Ovary (tissue), 9 donors: ENCODE measurements around the gene TAGLN2. TPM values are rescaled to one million over a fixed set of nuclear protein-coding genes. Genes with fewer than 3 reads are reported as not detected.

Source experiments
- DNase-seq, 5 donors: peaks; one replicate each; pipeline ENCODE4 v3.0.0-alpha.2; 2019 to 2020
- H3K27ac ChIP-seq, 2 donors: fragments of 200-600 bp; one replicate each; pipeline versions ENCODE4 v1.5.1 to v1.8.0; 2019 to 2022
- H3K27me3 ChIP-seq: fragments of 200-600 bp; one replicate; pipeline ENCODE4 v1.8.0; 2022
- H3K36me3 ChIP-seq: fragments of 200-600 bp; sonication (generic); one replicate; pipeline ENCODE4 v1.5.1; 2019
- H3K4me1 ChIP-seq: one replicate; pipeline ENCODE4 v1.8.1; 2013; ENCODE audit warnings: mild to moderate bottlenecking, moderate library complexity; ENCODE audit not compliant: insufficient read depth
- H3K4me3 ChIP-seq: fragments of 200-600 bp; sonication (generic); one replicate; pipeline ENCODE4 v1.5.1; 2017
- H3K9me3 ChIP-seq, 2 donors: fragments of 200-600 bp in 1 of 2; sonication (generic) in 1 of 2; one replicate each; pipeline versions ENCODE4 v1.5.1 to v1.8.1; 2013 to 2019; ENCODE audit warnings: mild to moderate bottlenecking in 1 of 2, moderate library complexity in 1 of 2
- EP300 ChIP-seq: sonication (generic); formaldehyde crosslinking; IDR thresholded peaks from one replicate; pipeline ENCODE4 v1.6.1; 2017; ENCODE audit warnings: antibody characterized with exemption
- POLR2A ChIP-seq: fragments of 450-650 bp; IDR thresholded peaks from one replicate; pipeline ENCODE4 v1.6.1; 2017; ENCODE audit warnings: antibody characterized with exemption, mild to moderate bottlenecking, moderate library complexity
- WGBS, 3 donors: extraction: QIAGEN DNeasy Blood & Tissue Kit in 1 of 3; methylation state at CpG; one replicate each; pipeline versions ENCODE4 v1.1.5 to v1.1.7; 2013 to 2017; 5-methylcytosine and 5-hydroxymethylcytosine counted together
- intact Hi-C, 4 donors: fragments of 100-400 bp; cut with DNase I; formaldehyde crosslinking; loops; one replicate each; pipeline versions ENCODE4 v1.11.0 to v1.15.1; 2022 to 2023
- polyA plus RNA-seq, 2 donors: library from polyadenylated mRNA; stranded (reverse); fragments of 200-250 nt in 1 of 2; fragments of 350-450 nt in 1 of 2; fragmentation: Illumina TruSeq in 1 of 2; extraction: RNeasy Lipid Tissue Mini Kit (QIAGEN cat#74804) in 1 of 2; gene quantifications; one replicate each; pipeline ENCODE4 v1.2.3, GENCODE V29; 2013 to 2014
- total RNA-seq, 7 donors: library from RNA; depleted of rRNA in 2 of 7; stranded (reverse); fragments of >200 nt in 2 of 7; fragmentation: NEBNext Ultra II Directional in 3 of 7; extraction: Animal tissue kit (Norgen Biotek cat#: 25700) in 3 of 7; gene quantifications; one replicate each; pipeline versions ENCODE4 v1.1.0 to v1.2.4, GENCODE V29; 2016 to 2023
- TF ChIP-seq, protein P1 (sequence below), 3 donors: fragments of 450-650 bp in 2 of 3; fragments of 200-600 bp in 1 of 3; IDR thresholded peaks; one replicate each; pipeline versions ENCODE4 v1.5.1 to v1.8.0; 2016 to 2022; ENCODE audit warnings: antibody characterized with exemption in 3 of 3, mild to moderate bottlenecking in 1 of 3
- donor health status: DM: no; HTN: no; CAD: no; lungs with moderate emphysema.
- donor health status: DM: no; HTN: no; CAD: no.
- donor health status: Bipolar disorder and iron deficiency.
- donor health status: DM: yes; HTN: yes; CAD: no.
- donor health status: DM: no; HTN: no; CAD: no.
- donor health status: DM: yes; HTN: yes; CAD: no.

Gene TAGLN2
- total and polyA plus RNA-seq, 9 donors: 81.8 to 266 (median 174) TPM

- no peak overlapping the region for H3K27ac ChIP-seq
- peak overlapping the region; percentile 36 for H3K4me3 ChIP-seq
- intact Hi-C loops: loop anchor here in 1 of 4 donors (10.0 kb wide), 1 partner anchor 60 kb away; no protein-coding TSS in a partner anchor
- H3K36me3 ChIP-seq: no peaks in the 10 kb centered on the region
- no peaks in the 10 kb centered on the region for H3K9me3 ChIP-seq
- no peaks in the 10 kb centered on the region for H3K4me1 ChIP-seq
- no peak for TF ChIP-seq POLR2A
- TF ChIP-seq, protein P1, sequence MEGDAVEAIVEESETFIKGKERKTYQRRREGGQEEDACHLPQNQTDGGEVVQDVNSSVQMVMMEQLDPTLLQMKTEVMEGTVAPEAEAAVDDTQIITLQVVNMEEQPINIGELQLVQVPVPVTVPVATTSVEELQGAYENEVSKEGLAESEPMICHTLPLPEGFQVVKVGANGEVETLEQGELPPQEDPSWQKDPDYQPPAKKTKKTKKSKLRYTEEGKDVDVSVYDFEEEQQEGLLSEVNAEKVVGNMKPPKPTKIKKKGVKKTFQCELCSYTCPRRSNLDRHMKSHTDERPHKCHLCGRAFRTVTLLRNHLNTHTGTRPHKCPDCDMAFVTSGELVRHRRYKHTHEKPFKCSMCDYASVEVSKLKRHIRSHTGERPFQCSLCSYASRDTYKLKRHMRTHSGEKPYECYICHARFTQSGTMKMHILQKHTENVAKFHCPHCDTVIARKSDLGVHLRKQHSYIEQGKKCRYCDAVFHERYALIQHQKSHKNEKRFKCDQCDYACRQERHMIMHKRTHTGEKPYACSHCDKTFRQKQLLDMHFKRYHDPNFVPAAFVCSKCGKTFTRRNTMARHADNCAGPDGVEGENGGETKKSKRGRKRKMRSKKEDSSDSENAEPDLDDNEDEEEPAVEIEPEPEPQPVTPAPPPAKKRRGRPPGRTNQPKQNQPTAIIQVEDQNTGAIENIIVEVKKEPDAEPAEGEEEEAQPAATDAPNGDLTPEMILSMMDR (IDR thresholded peaks at IDR 0.05): no peak
- TF ChIP-seq EP300: no peak
- no peaks in the 10 kb centered on the region for H3K27me3 ChIP-seq
- no peak for DNase-seq
- whole genome bisulfite sequencing, 3 donors: 7 to 10% (median 10%) methylated on average over 11 of the region's 11 CpGs
Measured at GRCh38 chr1:159944623-159945455, 19.5 kb upstream of the TAGLN2 start.

DNA sequence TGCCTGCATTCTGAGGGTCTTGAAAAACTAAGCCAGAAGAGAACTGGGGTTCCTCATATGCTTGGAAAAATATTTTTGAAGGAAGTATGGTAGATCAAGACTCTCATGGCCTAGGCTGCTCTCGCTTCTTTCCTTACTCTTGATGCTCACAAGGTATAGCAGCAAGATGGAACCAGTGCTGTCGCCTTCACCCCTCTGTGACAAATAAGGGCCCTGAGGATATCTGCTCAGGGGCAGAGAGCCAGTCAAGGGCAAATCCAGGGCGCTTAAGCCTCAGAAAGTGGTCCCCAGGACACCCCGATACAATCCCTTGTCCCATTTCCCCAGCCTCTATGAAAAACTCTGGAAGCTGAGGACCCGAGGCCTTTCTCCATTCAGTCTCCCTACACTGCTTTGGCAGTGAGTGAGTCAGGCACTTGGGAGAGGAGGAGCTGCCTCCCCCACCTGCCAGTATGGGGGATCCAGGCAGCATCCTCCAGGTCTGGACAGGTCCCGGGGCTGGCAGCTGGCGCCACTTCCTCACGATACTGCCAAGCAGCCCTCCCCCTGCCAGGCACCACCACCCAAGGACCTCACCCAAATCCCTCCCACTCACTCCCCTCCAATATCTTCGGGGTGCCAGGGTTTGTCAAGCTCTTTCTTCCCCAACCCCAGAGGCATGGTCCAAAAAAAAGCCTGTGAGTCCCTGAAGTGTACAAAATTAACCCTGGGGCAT, 18.8 kb upstream of the TAGLN2 start:
- TF ChIP-seq POLR2A (no peak), EP300 (no peak)
- TF ChIP-seq, protein P1 (IDR thresholded peaks at IDR 0.05): no peak
- Histone ChIP-seq H3K27me3 (no peaks in the 10 kb centered on the region), H3K27ac (no peak overlapping the region), H3K36me3 (no peaks in the 10 kb centered on the region), H3K4me3 (no peak overlapping the region), H3K9me3 (no peaks in the 10 kb centered on the region), H3K4me1 (no peaks in the 10 kb centered on the region)
- no peak for DNase-seq
- 68 to 71% (median 70%) methylated on average over 9 of the region's 9 CpGs for WGBS, 3 donors
- intact Hi-C loops: loop anchor here in 1 of 4 donors (10.0 kb wide), 1 partner anchor 61 kb away; no protein-coding TSS in a partner anchor

DNA sequence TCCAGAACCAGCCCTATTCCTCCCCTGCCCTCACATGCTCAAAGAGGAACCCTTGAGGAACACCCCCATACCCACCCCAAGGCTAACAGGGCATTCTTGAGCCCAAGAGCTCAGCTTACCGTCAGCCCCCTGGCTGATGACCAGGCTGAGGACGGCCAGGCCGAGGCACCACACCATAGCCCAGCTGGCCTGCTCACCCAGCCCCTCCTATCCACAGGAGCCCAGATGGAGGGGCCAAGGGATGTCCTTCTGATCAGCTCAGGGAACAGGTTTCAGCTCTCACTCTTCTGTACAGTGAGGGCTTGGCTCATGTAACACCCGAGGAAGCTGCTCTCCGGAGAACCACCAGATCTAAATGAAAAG, 18.0 kb upstream of the TAGLN2 start:
- intact Hi-C loops: loop anchor here in 1 of 4 donors (10.0 kb wide), 1 partner anchor 62 kb away; no protein-coding TSS in a partner anchor
- Histone ChIP-seq H3K27me3 (no peaks in the 10 kb centered on the region), H3K27ac (no peak overlapping the region), H3K36me3 (no peaks in the 10 kb centered on the region), H3K4me1 (no peaks in the 10 kb centered on the region), H3K4me3 (no peak overlapping the region), H3K9me3 (no peaks in the 10 kb centered on the region)
- 75 to 81% (median 76%) methylated on average over 5 of the region's 5 CpGs for WGBS, 3 donors
- no peak for DNase-seq
- TF ChIP-seq, protein P1 (IDR thresholded peaks at IDR 0.05): no peak
- TF ChIP-seq EP300 (no peak), POLR2A (no peak)

DNA sequence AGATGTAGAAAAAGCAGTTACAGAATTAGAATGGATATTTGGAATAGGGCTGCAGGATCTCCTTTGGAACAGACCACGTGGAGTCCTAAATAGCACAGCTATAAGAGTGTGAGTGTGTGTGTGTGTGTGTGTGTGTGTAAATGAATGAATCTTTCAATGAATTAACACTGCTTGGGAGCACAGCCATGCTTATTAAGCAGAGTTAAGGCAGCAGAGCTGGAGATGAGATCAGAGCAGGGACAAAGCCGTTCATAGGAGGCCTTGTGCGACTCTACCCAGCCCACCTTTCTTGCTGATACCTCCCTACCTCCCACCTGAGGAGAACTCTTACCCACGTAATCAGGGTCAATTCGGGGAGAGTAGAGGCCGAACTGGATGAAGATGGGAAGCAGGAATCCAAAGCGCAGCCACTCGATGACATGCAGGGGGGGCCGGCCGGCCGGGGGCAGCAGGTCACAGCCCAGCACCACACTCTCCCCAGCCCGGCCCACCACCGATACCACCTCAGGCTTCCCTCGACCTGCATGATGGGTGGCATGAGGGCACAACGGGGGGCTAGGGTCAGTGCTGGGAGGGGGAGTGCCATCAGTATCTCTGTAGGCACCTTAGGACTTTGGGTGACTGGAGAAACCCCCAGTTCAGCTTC, 17.4 kb upstream of the TAGLN2 start:
- intact Hi-C loops: loop anchor here in 1 of 4 donors (10.0 kb wide), 1 partner anchor 62 kb away; no protein-coding TSS in a partner anchor
- TF ChIP-seq, protein P1 (IDR thresholded peaks at IDR 0.05): no peak
- no peak for TF ChIP-seq EP300
- TF ChIP-seq POLR2A: no peak
- H3K36me3 ChIP-seq: no peaks in the 10 kb centered on the region
- no peaks in the 10 kb centered on the region for H3K27me3 ChIP-seq
- H3K27ac ChIP-seq: no peak overlapping the region
- H3K4me3 ChIP-seq: no peak overlapping the region
- no peak for DNase-seq
- no peaks in the 10 kb centered on the region for H3K4me1 ChIP-seq
- no peaks in the 10 kb centered on the region for H3K9me3 ChIP-seq
- 83 to 85% (median 84%) methylated on average over 15 of the region's 15 CpGs for WGBS, 3 donors
